ENCODE measurements around the gene SOD1.
"Not testable (repeated sequence)": the region's sequence is repeated elsewhere in the genome, so short reads cannot be mapped to it uniquely, and the experiment has no call there.

SOD1 gene

DNA sequence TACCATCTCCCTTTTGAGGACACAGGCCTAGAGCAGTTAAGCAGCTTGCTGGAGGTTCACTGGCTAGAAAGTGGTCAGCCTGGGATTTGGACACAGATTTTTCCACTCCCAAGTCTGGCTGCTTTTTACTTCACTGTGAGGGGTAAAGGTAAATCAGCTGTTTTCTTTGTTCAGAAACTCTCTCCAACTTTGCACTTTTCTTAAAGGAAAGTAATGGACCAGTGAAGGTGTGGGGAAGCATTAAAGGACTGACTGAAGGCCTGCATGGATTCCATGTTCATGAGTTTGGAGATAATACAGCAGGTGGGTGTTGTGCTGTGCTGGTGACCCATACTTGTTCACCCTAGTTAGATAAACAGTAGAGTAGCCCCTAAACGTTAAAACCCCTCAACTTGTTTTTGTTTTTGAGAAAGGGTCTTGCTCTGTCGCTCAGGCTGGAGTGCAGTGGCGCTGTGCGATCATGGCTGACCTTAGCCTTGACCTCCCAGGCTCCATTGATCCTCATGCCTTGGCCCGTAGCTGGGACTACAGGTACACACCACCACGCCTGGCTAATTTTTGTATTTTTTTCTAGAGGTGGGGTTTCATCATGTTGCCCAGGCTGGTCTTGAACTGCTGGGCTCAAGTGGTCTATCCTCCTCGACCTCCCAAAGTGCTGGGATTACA is 4.2 kb downstream of the SOD1 start:
- no peak for DNase-seq
- Histone ChIP-seq H3K36me3 (ENCODE audit: control insufficient read depth, insufficient read depth, low read length) (no peaks in the 10 kb centered on the region), H3K9ac (ENCODE audit: low read length) (no peak overlapping the region), H3K4me2 (ENCODE audit: low read length) (no peak overlapping the region), H3K18ac (ENCODE audit: low read length) (no peak overlapping the region), H3K79me1 (ENCODE audit: low read length) (peaks cover 14% of the 10 kb centered on the region), H2BK5ac (ENCODE audit: low read length) (no peak overlapping the region), H3K4me1 (ENCODE audit: control insufficient read depth, low read depth, low read length) (peaks cover 1% of the 10 kb centered on the region), H3K23ac (ENCODE audit: low read length) (no peak overlapping the region), H3K4me3 (ENCODE audit: low read length) (no peak overlapping the region), H4K8ac (ENCODE audit: low read depth, low read length) (no peak overlapping the region), H2AK5ac (ENCODE audit: low read length) (no peak overlapping the region), H3K79me2 (ENCODE audit: control insufficient read depth, insufficient read depth, low read length) (peaks cover 38% of the 10 kb centered on the region), H2BK15ac (replicated peaks; ENCODE audit: low read depth) (no peak overlapping the region), H3K4ac (ENCODE audit: low read depth, low read length) (no peak overlapping the region), H4K5ac (ENCODE audit: low read length) (no peak overlapping the region), H3K27ac (ENCODE audit: low read depth, low read length) (no peak overlapping the region), H3K56ac (ENCODE audit: low read length) (no peak overlapping the region), H2BK120ac (ENCODE audit: low read depth, low read length) (no peak overlapping the region), H3K27me3 (ENCODE audit: insufficient read depth, low read length, poor library complexity) (no peaks in the 10 kb centered on the region)
- no CpG with 5 or more reads among the region's 7 CpGs for WGBS (ENCODE audit: extremely low coverage, insufficient coverage, low lambda C conversion rate)

DNA sequence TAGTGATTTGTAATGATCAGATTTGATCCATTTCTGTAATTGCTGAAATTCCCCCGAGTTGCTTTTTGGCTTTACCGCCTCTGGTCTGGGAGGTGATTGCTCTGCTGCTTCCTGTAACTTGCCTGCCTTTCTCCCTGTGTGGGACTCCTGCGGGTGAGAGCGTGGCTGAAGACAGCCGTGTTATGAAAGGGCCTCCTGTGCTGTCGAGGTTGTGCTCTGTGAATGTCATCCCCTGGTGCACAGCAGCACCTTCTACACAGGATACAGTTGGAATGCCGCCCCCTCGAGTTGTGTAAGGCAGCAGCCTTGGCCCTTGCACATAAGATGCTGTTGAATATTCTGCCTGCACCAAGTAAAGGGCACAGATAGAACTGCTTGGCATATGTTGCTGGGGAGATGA is 5.9 kb downstream of the SOD1 start:
- no peak overlapping the region for H3K18ac ChIP-seq (ENCODE audit: low read length)
- no peak overlapping the region for H3K27ac ChIP-seq (ENCODE audit: low read depth, low read length)
- no peak overlapping the region for H4K8ac ChIP-seq (ENCODE audit: low read depth, low read length)
- H2BK120ac ChIP-seq (ENCODE audit: low read depth, low read length) = no peak overlapping the region
- H3K4me3 ChIP-seq (ENCODE audit: low read length) = no peak overlapping the region
- H2AK5ac ChIP-seq (ENCODE audit: low read length) = no peak overlapping the region
- no peak overlapping the region for H3K23ac ChIP-seq (ENCODE audit: low read length)
- H3K4me2 ChIP-seq (ENCODE audit: low read length) = no peak overlapping the region
- H3K79me1 ChIP-seq (ENCODE audit: low read length) = peaks cover 14% of the 10 kb centered on the region
- H3K36me3 ChIP-seq (ENCODE audit: control insufficient read depth, insufficient read depth, low read length) = no peaks in the 10 kb centered on the region
- H3K79me2 ChIP-seq (ENCODE audit: control insufficient read depth, insufficient read depth, low read length) = peaks cover 34% of the 10 kb centered on the region
- H3K4me1 ChIP-seq (ENCODE audit: control insufficient read depth, low read depth, low read length) = peaks cover 1% of the 10 kb centered on the region
- H3K56ac ChIP-seq (ENCODE audit: low read length) = no peak overlapping the region
- no CpG with 5 or more reads among the region's 8 CpGs for WGBS (ENCODE audit: extremely low coverage, insufficient coverage, low lambda C conversion rate)
- peak; percentile 29 for DNase-seq
- H3K9ac ChIP-seq (ENCODE audit: low read length) = no peak overlapping the region
- no peaks in the 10 kb centered on the region for H3K27me3 ChIP-seq (ENCODE audit: insufficient read depth, low read length, poor library complexity)
- no peak overlapping the region for H3K4ac ChIP-seq (ENCODE audit: low read depth, low read length)
- no peak overlapping the region for H2BK15ac ChIP-seq (replicated peaks; ENCODE audit: low read depth)
- no peak overlapping the region for H2BK5ac ChIP-seq (ENCODE audit: low read length)
- no peak overlapping the region for H4K5ac ChIP-seq (ENCODE audit: low read length)

DNA sequence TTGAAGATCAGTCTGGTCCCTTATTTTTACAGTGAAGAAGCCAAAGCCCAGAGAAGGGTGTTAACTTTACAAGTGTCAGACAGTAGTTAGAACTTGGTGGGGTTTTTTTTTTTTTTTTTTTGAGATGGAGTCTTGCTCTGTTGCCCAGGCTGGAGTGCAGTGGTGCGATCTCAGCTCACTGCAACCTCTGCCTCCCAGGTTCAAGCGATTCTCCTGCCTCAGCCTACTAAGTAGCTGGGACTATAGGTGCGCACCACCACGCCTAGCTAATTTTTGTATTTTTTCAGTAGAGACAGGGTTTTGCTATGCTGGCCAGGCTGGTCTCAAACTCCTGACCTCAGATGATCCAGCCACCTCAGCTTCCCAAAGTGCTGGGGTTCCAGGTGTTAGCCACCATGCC is 6.4 kb downstream of the SOD1 start:
- not testable (repeated sequence) for H3K4me1 ChIP-seq (ENCODE audit: control insufficient read depth, low read depth, low read length)
- no CpG with 5 or more reads among the region's 4 CpGs for WGBS (ENCODE audit: extremely low coverage, insufficient coverage, low lambda C conversion rate)

DNA sequence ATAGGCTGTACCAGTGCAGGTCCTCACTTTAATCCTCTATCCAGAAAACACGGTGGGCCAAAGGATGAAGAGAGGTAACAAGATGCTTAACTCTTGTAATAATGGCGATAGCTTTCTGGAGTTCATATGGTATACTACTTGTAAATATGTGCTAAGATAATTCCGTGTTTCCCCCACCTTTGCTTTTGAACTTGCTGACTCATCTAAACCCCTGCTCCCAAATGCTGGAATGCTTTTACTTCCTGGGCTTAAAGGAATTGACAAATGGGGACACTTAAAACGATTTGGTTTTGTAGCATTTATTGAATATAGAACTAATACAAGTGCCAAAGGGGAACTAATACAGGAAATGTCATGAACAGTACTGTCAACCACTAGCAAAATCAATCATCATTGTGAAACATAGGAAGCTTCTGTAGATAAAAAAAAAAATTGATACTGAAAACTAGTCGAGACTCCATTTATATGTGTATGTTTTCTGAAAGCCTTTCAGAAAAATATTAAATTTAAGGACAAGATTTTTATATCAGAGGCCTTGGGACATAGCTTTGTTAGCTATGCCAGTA is 7.0 kb downstream of the SOD1 start:
- H3K4ac ChIP-seq (ENCODE audit: low read depth, low read length) = no peak overlapping the region
- no peak overlapping the region for H3K27ac ChIP-seq (ENCODE audit: low read depth, low read length)
- no peak overlapping the region for H3K23ac ChIP-seq (ENCODE audit: low read length)
- H3K79me1 ChIP-seq (ENCODE audit: low read length) = peaks cover 14% of the 10 kb centered on the region
- H3K9ac ChIP-seq (ENCODE audit: low read length) = no peak overlapping the region
- H2BK120ac ChIP-seq (ENCODE audit: low read depth, low read length) = no peak overlapping the region
- H4K8ac ChIP-seq (ENCODE audit: low read depth, low read length) = no peak overlapping the region
- DNase-seq = peak; percentile 31
- H2BK5ac ChIP-seq (ENCODE audit: low read length) = no peak overlapping the region
- H2BK15ac ChIP-seq (replicated peaks; ENCODE audit: low read depth) = no peak overlapping the region
- no peaks in the 10 kb centered on the region for H3K36me3 ChIP-seq (ENCODE audit: control insufficient read depth, insufficient read depth, low read length)
- no peak overlapping the region for H3K4me3 ChIP-seq (ENCODE audit: low read length)
- no peak overlapping the region for H3K56ac ChIP-seq (ENCODE audit: low read length)
- no peak overlapping the region for H3K4me2 ChIP-seq (ENCODE audit: low read length)
- WGBS (ENCODE audit: extremely low coverage, insufficient coverage, low lambda C conversion rate) = no CpG with 5 or more reads among the region's 5 CpGs
- H3K27me3 ChIP-seq (ENCODE audit: insufficient read depth, low read length, poor library complexity) = no peaks in the 10 kb centered on the region
- no peaks in the 10 kb centered on the region for H3K4me1 ChIP-seq (ENCODE audit: control insufficient read depth, low read depth, low read length)
- no peak overlapping the region for H2AK5ac ChIP-seq (ENCODE audit: low read length)
- no peak overlapping the region for H3K18ac ChIP-seq (ENCODE audit: low read length)
- H4K5ac ChIP-seq (ENCODE audit: low read length) = no peak overlapping the region
- peaks cover 24% of the 10 kb centered on the region for H3K79me2 ChIP-seq (ENCODE audit: control insufficient read depth, insufficient read depth, low read length)

More for the DNA sequence above, 6.4 kb downstream of the SOD1 start:
- H3K27me3 ChIP-seq (ENCODE audit: insufficient read depth, low read length, poor library complexity); H4K5ac ChIP-seq (ENCODE audit: low read length); H3K4me2 ChIP-seq (ENCODE audit: low read length); H2BK5ac ChIP-seq (ENCODE audit: low read length); H3K36me3 ChIP-seq (ENCODE audit: control insufficient read depth, insufficient read depth, low read length); H3K18ac ChIP-seq (ENCODE audit: low read length); DNase-seq; H3K27ac ChIP-seq (ENCODE audit: low read depth, low read length); H3K4ac ChIP-seq (ENCODE audit: low read depth, low read length); H2AK5ac ChIP-seq (ENCODE audit: low read length); H3K4me3 ChIP-seq (ENCODE audit: low read length); H2BK120ac ChIP-seq (ENCODE audit: low read depth, low read length); H3K9ac ChIP-seq (ENCODE audit: low read length); H3K23ac ChIP-seq (ENCODE audit: low read length); H4K8ac ChIP-seq (ENCODE audit: low read depth, low read length); H2BK15ac ChIP-seq (replicated peaks; ENCODE audit: low read depth); H3K56ac ChIP-seq (ENCODE audit: low read length): not testable (repeated sequence)
- Histone ChIP-seq H3K79me2 (ENCODE audit: control insufficient read depth, insufficient read depth, low read length) (peaks cover 29% of the 10 kb centered on the region), H3K79me1 (ENCODE audit: low read length) (peaks cover 14% of the 10 kb centered on the region)

DNA sequence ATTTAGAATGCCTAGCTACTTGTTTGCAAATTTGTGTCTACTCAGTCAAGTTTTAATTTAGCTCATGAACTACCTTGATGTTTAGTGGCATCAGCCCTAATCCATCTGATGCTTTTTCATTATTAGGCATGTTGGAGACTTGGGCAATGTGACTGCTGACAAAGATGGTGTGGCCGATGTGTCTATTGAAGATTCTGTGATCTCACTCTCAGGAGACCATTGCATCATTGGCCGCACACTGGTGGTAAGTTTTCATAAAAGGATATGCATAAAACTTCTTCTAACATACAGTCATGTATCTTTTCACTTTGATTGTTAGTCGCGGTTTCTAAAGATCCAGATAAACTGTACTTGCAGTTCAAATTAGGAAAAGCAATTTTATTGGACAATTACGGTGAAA is 7.6 kb downstream of the SOD1 start:
- H2BK15ac ChIP-seq (replicated peaks; ENCODE audit: low read depth) = no peak overlapping the region
- H2AK5ac ChIP-seq (ENCODE audit: low read length) = no peak overlapping the region
- WGBS (ENCODE audit: extremely low coverage, insufficient coverage, low lambda C conversion rate) = no CpG with 5 or more reads among the region's 5 CpGs
- H3K56ac ChIP-seq (ENCODE audit: low read length) = no peak overlapping the region
- no peak for DNase-seq
- peaks cover 18% of the 10 kb centered on the region for H3K79me2 ChIP-seq (ENCODE audit: control insufficient read depth, insufficient read depth, low read length)
- peaks cover 1% of the 10 kb centered on the region for H3K36me3 ChIP-seq (ENCODE audit: control insufficient read depth, insufficient read depth, low read length)
- no peak overlapping the region for H3K18ac ChIP-seq (ENCODE audit: low read length)
- H3K27me3 ChIP-seq (ENCODE audit: insufficient read depth, low read length, poor library complexity) = no peaks in the 10 kb centered on the region
- no peak overlapping the region for H4K8ac ChIP-seq (ENCODE audit: low read depth, low read length)
- H3K4me3 ChIP-seq (ENCODE audit: low read length) = no peak overlapping the region
- H3K79me1 ChIP-seq (ENCODE audit: low read length) = peaks cover 14% of the 10 kb centered on the region
- H4K5ac ChIP-seq (ENCODE audit: low read length) = no peak overlapping the region
- no peaks in the 10 kb centered on the region for H3K4me1 ChIP-seq (ENCODE audit: control insufficient read depth, low read depth, low read length)
- H3K9ac ChIP-seq (ENCODE audit: low read length) = no peak overlapping the region
- H3K23ac ChIP-seq (ENCODE audit: low read length) = no peak overlapping the region
- no peak overlapping the region for H3K4ac ChIP-seq (ENCODE audit: low read depth, low read length)
- H2BK120ac ChIP-seq (ENCODE audit: low read depth, low read length) = no peak overlapping the region
- no peak overlapping the region for H3K4me2 ChIP-seq (ENCODE audit: low read length)
- H2BK5ac ChIP-seq (ENCODE audit: low read length) = no peak overlapping the region
- no peak overlapping the region for H3K27ac ChIP-seq (ENCODE audit: low read depth, low read length)

DNA sequence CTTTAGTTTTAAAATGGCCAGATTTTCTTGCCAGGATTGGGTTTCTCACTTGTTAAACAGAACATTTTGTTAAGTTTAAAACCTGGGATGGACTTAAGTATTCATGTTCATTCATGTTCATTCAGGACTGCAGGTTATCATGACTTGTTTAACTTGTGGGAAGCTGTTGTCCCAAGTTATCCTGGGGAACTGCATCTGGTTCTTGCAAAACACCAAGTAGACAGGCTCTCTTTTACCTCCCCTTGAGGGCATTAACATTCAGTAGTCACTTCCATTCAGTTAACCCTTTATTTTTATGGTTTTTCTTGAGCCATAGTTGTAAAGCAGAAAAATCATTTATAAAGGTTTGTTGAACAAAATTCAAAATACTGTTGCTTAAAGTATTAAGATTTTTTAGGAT is 8.1 kb downstream of the SOD1 start:
- H2BK120ac ChIP-seq (ENCODE audit: low read depth, low read length) = no peak overlapping the region
- peaks cover 1% of the 10 kb centered on the region for H3K36me3 ChIP-seq (ENCODE audit: control insufficient read depth, insufficient read depth, low read length)
- no peak overlapping the region for H3K56ac ChIP-seq (ENCODE audit: low read length)
- H3K9ac ChIP-seq (ENCODE audit: low read length) = no peak overlapping the region
- peak; percentile 29 for DNase-seq
- H3K4me2 ChIP-seq (ENCODE audit: low read length) = no peak overlapping the region
- no peaks in the 10 kb centered on the region for H3K4me1 ChIP-seq (ENCODE audit: control insufficient read depth, low read depth, low read length)
- H2BK5ac ChIP-seq (ENCODE audit: low read length) = no peak overlapping the region
- H3K79me1 ChIP-seq (ENCODE audit: low read length) = peaks cover 11% of the 10 kb centered on the region
- peaks cover 14% of the 10 kb centered on the region for H3K79me2 ChIP-seq (ENCODE audit: control insufficient read depth, insufficient read depth, low read length)
- H4K8ac ChIP-seq (ENCODE audit: low read depth, low read length) = no peak overlapping the region
- no peak overlapping the region for H2BK15ac ChIP-seq (replicated peaks; ENCODE audit: low read depth)
- H3K27ac ChIP-seq (ENCODE audit: low read depth, low read length) = no peak overlapping the region
- H3K27me3 ChIP-seq (ENCODE audit: insufficient read depth, low read length, poor library complexity) = no peaks in the 10 kb centered on the region
- H4K5ac ChIP-seq (ENCODE audit: low read length) = no peak overlapping the region
- no peak overlapping the region for H3K18ac ChIP-seq (ENCODE audit: low read length)
- no peak overlapping the region for H3K23ac ChIP-seq (ENCODE audit: low read length)
- H3K4ac ChIP-seq (ENCODE audit: low read depth, low read length) = no peak overlapping the region
- H3K4me3 ChIP-seq (ENCODE audit: low read length) = no peak overlapping the region
- no peak overlapping the region for H2AK5ac ChIP-seq (ENCODE audit: low read length)

All from mesendoderm (in vitro differentiated cells).